HG02610 (cell line): ENCODE results near the gene FRZB.
"Not testable (repeated sequence)": the region's sequence is repeated elsewhere in the genome, so short reads cannot be mapped to it uniquely, and the experiment has no call there.

Experiments
- ATAC-seq: cut with Tn5 transposase; IDR thresholded peaks from one replicate; pipeline ENCODE4 v1.9.1; 2021; ENCODE audit warnings: mild to moderate bottlenecking, moderate library complexity; ENCODE audit not compliant: unreplicated experiment

The FRZB gene, protein sequence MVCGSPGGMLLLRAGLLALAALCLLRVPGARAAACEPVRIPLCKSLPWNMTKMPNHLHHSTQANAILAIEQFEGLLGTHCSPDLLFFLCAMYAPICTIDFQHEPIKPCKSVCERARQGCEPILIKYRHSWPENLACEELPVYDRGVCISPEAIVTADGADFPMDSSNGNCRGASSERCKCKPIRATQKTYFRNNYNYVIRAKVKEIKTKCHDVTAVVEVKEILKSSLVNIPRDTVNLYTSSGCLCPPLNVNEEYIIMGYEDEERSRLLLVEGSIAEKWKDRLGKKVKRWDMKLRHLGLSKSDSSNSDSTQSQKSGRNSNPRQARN

DNA sequence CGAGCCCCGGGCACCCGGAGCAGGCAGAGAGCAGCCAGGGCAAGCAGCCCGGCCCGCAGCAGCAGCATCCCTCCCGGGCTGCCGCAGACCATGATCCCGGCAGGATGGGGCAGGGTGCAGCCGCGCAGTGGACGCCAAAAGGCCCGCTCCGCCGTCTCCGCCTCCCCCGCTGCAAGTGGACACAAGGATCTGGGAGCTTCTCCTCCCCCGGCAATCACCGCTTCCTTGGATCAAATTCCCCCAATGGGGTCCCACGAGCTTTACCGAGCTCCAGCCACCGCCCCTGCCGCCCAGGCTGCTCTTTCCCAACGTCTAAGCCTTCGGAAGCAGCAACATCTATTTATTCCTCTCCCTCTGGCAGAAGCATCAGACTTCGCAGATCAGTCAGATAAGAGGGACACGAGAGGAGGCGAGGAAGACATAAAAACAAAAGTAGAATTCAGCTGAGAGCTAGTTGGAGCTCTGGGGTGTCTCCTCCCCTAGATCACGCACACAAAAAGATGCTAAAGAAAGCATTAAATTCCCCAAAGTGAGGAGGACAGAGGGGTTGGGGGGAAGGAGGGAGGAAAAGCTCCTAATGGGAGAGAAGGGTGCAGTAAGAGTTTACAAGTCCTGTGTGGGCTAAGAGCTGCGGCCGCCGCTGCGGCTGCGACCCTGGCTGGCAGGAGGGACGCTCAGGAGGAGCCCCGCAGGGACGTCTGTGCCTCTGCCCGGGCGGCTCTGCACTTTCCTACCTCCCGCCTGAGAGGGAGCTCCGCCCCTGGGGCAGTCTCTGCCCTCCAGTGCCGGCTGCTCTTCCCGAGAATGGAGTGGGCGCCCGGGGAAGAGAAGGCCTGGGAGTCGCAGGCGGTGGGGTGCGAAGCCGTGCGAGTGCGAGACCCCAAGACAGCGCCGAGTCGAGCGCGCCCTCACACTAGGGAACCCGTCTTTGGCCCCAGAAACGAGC, at the start of gene FRZB:
FRZB (minus strand) TSS at position 177 of the 946 bp plus-strand sequence; CDS start at position 92, 85 bp downstream.
- ATAC-seq = no peak

DNA sequence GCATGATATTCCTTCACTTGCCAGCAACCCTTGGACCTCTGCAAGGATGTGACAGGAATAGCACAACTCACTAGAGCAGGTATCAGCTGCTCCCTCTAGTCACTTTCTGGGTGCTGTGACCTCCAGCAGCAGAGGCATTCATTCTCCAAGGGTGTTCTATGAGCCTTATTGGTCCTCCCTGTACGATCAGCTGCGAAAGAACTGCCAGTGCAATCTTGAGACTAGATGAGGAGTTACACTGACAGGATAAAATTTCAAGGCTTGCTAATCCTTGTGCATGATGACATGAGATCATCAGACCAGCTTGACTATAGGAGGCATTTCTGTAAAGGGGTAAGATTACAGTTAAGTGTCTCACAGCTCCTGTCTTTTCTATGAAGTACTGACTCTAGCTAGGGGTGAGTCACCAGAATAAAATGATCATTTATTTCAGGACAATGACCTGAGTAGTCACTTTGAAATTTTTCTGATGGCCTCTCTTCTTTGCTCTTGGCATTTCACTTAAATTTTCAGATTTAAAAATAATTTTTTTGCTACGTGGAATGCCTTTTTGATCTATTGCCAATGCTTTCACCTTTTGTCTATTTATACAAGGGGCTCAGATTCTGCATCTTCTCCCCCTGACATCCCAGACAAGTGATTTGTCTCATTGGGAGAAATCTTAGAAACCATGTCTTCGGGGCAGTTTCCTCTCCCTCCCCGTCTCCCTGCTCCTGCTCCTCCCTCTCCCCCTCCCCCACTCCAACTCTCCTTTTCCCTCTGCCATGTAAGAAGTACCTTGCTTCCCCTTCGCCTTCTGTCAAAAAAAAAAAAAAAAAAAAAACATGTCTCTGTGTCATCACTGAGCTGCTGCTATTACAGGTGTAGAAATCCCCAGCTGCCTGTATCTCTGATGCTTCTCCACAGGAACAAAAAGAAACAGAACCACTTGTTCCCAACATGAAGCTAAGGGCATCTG, 49.2 kb upstream of the FRZB start:
- no peak for ATAC-seq

DNA sequence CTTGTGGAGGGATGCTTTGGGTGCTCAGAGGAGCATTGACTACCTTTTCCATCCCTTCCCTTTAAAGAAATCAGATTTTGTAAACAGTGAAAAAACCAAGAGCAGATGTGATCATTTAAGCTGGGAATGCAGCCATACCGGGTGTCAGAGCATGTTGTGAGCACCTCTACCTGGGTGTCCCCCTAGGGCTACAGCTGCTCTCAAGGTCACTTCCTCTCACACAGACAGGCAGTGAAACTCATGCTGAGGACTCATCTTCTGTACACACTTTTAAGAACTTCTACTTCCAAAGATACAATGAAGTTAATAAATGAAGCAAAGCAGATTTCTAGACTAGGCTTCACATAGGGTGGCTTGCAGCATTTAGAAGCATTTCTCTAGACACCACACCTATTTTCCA, 48.4 kb upstream of the FRZB start:
- no peak for ATAC-seq

DNA sequence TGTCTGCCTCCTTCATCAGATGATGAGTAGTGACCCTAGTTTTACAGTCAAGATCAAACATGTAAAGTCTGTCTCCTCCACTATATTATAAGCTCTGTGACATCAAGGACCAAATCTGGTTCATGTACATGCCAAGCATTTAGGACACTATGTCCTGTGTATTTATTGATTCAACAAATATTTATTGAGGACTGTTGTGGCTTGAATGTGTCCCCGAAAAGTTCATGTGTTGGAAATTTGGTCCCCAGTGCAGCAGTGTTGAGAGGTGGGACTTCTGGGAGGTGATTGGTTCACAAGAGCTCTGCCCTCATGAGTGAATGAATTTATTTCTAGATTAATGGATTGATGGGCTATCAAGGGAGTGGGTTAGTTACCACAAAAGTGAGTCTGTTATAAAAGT, 46.6 kb upstream of the FRZB start:
- no peak for ATAC-seq

DNA sequence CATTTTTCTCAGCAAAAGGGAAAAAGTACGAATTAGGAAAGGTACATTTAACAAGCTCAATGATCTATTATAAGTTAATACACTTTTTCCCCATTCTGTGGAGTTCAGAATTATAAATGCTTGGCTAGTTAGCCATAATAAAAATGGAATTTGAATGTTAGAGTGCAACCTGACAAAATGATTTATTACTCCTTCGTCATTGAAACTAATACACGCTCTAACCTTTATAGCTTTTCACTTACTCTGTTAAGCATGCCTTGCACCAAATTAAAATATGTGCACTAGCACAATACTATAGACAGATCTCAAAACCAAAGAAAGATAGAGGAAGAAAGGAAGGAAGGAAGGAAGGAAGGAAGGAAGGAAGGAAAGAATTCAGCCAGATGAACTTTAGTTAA, 46.1 kb upstream of the FRZB start:
- no peak for ATAC-seq

DNA sequence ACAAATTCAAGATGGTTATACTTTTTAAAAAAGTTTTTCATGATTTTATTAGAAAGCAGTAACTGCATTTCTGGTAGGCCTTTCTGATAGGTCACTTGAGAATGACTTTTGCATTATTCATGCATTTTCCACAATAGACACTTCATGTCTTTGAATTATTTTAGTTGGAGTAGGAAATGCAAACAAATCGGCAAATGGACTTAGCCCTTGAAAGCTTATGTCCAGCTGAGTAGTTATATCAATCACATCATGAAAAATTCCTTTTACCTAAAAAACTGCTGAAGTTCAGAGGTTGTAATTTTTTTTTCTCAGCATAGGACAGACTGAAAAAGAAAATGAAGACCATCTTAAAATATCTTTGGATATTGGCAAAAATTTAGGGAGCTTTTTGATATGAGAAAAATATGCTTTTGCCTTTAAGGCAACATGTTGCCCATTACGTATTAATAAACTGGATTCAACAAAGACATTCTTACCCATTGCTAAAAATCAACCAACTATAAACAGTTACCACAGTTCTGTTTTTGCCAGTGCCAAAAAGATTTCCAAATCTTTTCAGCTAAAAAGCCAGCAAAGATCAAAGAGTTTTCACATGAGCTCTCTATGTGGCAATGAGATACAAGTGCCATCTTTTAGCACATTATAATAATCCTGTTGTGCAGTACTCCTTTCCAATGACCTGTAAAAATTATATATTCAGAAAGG, 45.5 kb upstream of the FRZB start:
- ATAC-seq = no peak

DNA sequence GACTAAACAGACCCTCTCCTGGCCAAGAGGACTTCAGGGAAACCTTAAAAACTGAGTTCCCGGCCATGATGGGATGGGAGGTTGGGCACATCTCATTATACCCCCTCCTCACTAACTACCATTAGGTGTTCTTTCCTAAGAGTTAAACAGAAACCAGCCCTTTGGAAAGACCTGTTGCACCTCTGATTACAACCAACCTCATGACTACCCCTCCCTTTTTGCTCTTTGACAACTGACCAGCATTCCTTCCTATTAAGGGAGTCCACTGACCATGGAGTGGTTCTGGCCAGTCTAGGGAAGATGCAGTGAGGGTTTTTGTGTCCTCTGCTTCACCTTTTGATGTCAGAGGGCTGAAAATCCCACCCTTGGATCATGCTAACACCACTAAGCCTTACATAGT, 44.5 kb upstream of the FRZB start:
- no peak for ATAC-seq

DNA sequence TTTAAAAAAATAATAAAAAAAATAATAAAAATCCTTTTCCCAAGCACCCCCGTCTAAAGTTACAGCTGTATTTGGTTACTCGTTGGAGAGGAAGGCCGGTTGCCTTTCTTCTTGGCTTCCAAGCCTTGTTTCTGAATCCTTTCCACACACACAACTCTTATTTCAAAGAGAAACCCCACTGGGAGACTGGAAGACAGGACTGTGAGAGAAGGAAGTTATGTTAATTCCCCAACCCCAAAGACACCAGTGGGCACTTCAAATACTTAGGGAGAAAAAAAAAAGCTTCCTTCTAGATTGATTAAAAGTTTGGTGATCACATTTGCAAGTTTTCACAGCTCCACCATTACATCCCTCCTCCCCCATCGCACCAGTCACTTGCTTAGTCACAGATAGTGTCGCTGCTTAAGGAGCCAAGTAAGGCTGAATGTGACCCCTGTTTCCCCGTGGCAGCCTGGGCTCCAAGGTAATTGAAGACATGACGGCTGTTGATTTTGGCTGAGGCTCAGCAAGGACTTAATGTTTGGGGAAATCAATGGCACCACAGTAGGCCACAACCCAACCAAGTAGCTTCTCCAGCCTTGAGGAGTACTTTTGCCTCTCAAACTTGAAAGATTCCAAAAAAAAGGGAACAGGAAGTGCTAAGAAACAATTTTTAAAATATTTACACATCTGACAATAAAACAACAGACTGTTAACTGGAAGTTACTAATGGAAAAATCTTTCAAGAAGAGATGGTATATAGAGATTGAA, 40.8 kb upstream of the FRZB start:
- ATAC-seq = no peak

DNA sequence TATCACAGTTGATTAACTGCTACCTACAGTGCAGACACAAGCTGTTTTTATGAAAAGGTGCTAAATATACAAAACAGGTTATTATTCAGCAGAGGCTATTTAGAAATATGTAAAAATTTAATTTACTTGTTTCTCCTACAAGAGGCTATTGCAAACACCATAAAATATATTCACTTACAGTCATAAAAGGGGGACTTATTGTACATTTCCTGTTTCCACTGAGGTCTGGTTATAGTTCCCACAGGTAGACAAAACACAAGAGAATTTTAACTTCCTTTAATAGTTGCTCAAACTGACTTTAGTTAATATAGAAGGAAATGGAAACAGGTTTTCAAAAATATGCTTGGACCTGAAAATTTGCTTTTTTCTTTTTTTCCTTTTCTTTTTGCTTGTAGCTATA, 40.0 kb upstream of the FRZB start:
- ATAC-seq = no peak

DNA sequence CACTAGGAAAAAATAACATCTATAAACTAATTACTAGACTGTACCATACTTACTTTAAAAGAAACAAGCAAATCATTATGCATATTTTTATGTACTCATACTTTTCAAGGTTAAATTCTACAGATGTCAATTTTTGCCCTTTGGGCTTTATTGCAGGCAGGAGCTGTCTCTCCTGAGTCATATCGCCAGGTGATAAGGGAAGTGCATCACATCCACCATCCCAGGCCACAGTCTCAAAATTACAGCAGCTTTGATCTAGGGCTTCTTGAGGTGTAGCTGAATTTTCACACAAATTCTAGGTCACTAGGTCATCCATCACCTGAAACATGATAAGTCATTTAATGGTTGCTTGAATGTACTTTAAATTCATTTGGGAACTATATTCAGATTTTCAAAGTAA, 38.4 kb upstream of the FRZB start:
- no peak for ATAC-seq

DNA sequence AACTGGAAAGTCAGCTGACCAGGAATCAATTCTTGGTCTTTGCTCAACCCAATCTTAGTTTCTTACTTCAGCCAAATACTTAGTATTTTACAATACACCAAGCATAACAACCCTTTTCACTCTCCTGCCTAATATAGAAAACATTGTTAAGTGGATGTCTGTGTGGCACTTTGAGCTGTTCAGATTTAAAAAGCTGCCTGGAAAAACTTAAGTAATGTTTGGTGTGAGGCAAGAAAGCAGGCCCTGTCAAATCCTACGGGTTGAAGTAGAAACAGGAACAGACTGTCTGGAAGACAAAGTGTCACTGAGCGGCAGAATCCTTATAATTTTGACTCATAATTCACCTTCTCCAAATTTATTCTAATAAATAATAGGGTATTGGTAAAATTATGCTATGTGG, 37.1 kb upstream of the FRZB start:
- no peak for ATAC-seq

DNA sequence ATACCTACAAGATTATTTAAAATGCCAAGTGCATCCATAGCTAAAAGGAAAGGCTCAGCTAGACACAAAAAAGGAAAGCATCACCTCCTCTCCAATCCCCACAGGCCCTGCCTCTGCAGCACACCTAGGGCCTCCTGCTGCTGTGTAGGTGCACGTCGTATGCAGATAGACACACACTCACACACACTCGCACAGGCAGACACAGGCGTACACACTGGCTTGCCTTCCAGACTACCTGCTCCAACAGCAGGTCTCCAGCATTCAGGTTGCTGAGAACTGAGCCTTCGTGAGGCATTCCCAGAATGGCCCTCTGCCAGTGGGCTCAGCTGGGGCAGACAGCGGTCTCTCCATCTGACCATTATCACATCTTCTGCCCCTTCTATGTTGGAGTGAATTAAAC, 35.3 kb upstream of the FRZB start:
- no peak for ATAC-seq

DNA sequence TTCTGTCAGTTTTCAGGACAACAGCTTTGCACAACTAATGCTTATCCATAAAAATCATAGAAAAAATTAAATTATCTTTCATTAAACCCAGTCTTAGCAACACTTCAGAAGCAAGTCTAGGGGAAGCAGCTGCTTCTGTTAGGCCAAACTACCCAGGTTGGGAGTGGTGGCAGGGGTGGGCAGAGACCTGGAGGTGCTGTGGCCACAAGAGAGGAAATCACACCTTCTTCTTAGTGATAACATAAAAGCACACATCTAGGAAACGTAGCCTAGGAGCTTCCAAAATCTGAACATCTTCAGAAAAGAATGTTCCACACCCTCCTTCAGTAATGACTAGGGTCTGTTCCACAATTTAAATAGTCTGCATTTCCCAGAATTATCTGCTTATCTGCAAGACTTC, 32.3 kb upstream of the FRZB start:
- no peak for ATAC-seq

DNA sequence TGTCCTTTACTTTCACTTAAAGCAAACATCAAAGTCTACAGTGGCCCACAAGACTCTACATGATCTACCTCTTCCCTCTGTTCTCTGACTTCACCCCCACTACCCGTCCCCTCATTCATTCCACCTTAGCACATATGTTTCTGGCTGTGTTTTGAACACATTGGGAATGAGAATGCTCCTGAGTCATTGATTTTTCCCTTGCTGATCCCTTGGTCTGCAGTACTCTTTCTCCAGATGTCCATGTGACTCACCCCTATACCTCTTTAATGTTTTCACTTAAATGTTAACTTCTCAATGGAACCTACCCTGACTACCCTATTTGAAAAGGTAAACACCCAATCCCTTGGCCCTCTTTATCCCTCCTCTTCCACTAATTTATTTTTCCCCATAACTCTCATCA, 30.7 kb upstream of the FRZB start:
- no peak for ATAC-seq

DNA sequence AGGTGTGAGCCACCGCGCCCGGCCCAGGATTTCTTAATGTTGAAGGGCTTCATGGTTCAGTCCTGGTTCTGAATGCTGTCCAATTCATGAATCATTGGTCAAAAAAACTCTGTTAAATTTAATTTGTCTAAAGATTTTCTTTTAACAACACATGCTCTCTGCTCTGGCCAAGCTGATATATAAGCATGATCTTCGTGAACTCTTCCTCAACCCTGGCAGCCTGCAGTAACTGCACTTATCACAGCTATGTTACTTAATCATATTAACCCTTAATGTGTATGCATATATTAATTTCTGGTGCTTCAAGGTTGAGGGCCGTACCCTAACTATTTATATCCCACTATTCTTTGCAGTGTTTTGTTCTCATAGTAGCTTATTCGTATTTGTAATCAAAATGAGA, 29.4 kb upstream of the FRZB start:
- no peak for ATAC-seq

DNA sequence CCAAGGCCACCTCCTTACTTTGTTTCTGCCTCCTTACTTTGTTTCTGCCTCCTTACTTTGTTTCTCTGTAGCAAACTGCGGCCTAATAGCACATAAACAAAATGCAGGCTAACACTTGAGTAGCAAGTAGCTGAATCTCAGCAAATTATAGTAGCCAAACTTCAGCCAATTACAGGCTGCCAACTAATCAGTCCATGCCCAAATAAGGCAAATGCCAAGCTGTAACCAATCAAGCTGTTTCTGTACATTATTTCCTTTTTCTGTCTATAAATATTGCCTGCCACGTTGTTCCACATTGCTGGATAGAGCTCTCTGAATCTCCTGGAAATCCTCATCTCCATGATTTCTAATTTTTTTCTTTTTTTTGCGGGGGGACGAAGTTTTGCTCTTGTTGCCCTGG, 28.7 kb upstream of the FRZB start:
- ATAC-seq = no peak

DNA sequence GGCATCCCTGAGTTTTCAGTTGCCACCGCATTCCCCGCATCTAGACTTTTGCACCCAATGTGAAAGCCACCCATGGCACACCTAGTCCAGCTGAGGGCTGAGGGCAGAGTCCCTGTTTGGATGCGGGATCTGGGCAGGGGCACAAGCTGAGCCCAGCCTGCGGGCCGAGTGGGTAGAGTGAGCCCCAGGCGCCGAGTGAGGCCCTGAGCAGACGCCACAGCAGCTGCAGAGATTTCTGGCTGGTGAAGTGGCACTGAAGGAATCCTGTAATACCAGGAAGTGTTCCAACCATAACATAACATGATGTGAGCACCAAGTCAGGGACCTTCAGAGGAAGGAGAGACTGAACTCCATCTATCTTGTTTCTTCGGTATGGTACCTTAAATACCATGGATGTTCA, 27.7 kb upstream of the FRZB start:
- no peak for ATAC-seq

DNA sequence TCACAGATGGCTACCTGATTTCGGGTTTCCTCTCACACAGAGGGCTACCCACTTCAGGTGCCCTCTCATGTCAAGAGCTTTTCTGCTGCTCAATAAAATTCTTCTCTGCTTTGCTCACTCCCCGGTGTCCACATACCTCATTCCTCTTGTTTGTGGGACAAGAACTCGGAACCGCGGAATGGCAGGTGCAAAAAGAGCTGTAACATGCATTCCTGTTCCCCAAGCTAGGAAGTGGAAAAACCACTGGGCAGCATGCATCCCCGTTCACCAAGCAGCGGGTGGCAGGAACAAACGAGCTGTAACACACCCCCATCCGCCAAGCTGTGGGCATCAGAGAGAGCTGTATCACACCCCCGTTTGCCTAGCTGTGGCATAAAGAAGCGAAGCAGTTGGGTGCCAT, 27.2 kb upstream of the FRZB start:
- ATAC-seq = no peak

DNA sequence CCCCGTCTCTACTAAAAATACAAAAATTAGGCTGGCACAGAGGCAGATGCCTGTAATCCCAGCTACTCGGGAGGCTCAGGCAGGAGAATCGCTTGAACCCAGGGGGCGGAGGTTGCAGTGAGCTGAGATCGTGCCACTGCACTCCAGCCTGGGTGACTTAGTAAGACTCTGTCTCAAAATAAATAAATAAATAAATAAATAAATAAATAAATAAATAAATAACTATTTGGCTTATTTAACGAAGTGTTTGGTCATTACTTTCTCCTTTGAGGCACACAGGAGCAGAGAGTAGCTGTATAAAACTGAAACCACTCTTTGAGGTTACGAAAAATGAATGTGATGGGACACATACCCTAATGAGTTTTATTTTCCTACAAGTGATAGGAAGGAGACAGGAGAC, 26.6 kb upstream of the FRZB start:
- not testable (repeated sequence) for ATAC-seq

DNA sequence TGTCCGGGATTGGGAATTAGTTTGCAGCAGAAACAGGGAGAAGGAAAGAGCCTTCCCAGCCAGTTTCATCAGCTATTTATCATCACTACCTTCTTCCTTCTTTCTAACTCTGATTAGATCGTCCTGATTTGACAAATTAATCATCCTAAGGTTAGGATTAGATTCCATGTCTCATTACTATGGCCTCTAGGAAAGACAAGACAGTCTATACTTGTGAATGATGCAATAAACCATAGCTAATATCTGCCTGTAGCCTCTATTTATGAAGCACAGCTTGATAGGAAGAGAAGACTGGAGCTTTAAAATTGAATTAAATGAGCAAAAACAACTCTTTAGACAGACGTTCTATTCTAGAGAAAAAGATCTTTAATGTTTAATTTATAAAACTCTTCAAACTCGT, 25.2 kb upstream of the FRZB start:
- ATAC-seq = no peak
